HepG2 (cell line): Measurements from ENCODE around the gene ZKSCAN1. TPM values are rescaled to one million over a fixed set of nuclear protein-coding genes. Genes with fewer than 3 reads are reported as not detected.

ENCODE experiments used
- ASH2L ChIP-seq: fragments of 300-600, 200-600 bp; sonication (generic); IDR thresholded peaks from 2 replicates; pipeline ENCODE4 v1.7.0; 2017; ENCODE audit warnings: low read depth, mild to moderate bottlenecking, moderate library complexity, mixed read lengths, low read length; ENCODE audit not compliant: insufficient read length
- ELF4 ChIP-seq: sonication (generic); formaldehyde crosslinking; IDR thresholded peaks from 2 replicates; pipeline ENCODE4 v1.5.0; 2020; ENCODE audit warnings: missing genetic modification reagents, mild to moderate bottlenecking, moderate library complexity, borderline replicate concordance
- JUNB ChIP-seq: sonication (generic); formaldehyde crosslinking; IDR thresholded peaks from 2 replicates; pipeline ENCODE4 v1.8.0; 2022; ENCODE audit warnings: missing genetic modification reagents, mild to moderate bottlenecking, borderline replicate concordance
- MIER3 ChIP-seq: IDR thresholded peaks from 2 replicates; pipeline ENCODE4 v1.6.1; 2016; ENCODE audit warnings: missing compliant biosample characterization, borderline replicate concordance
- MTF1 ChIP-seq: sonication (generic); formaldehyde crosslinking; IDR thresholded peaks from 2 replicates; pipeline ENCODE4 v1.5.0; 2020; ENCODE audit warnings: missing genetic modification reagents
- NBN ChIP-seq: fragments of 450-650 bp; conservative IDR thresholded peaks from 2 replicates; pipeline ENCODE4 v1.6.1; 2017
- NFYC ChIP-seq: IDR thresholded peaks from 2 replicates; pipeline ENCODE4 v1.6.1; 2016; ENCODE audit warnings: missing genetic modification reagents, missing compliant biosample characterization
- PHF8 ChIP-seq: sonication (generic); formaldehyde crosslinking; IDR thresholded peaks from 2 replicates; pipeline ENCODE4 v1.5.0; 2020; ENCODE audit warnings: missing genetic modification reagents
- SP4 ChIP-seq: sonication (generic); formaldehyde crosslinking; IDR thresholded peaks from 2 replicates; pipeline ENCODE4 v1.8.1; 2023; ENCODE audit warnings: mild to moderate bottlenecking, missing genetic modification reagents
- ZFP90 ChIP-seq: sonication (generic); formaldehyde crosslinking; IDR thresholded peaks from 2 replicates; pipeline ENCODE4 v1.8.0; 2022; ENCODE audit warnings: missing genetic modification reagents, mild to moderate bottlenecking, inconsistent platforms, borderline replicate concordance
- ZNF180 ChIP-seq: sonication (generic); formaldehyde crosslinking; IDR thresholded peaks from 2 replicates; pipeline ENCODE4 v1.4.0; 2020; ENCODE audit warnings: low read depth, missing genetic modification reagents, borderline replicate concordance
- ZNF235 ChIP-seq: sonication (generic); formaldehyde crosslinking; IDR thresholded peaks from 2 replicates; pipeline ENCODE4 v1.8.1; 2023; ENCODE audit warnings: mild to moderate bottlenecking, missing genetic modification reagents, borderline replicate concordance
- ZNF510 ChIP-seq: sonication (generic); formaldehyde crosslinking; IDR thresholded peaks from 2 replicates; pipeline ENCODE4 v1.4.0; 2020; ENCODE audit warnings: low read depth, mild to moderate bottlenecking, missing genetic modification reagents
- ZNF549 ChIP-seq: sonication (generic); formaldehyde crosslinking; IDR thresholded peaks from 2 replicates; pipeline ENCODE4 v1.5.0; 2020; ENCODE audit warnings: missing genetic modification reagents
- ZNF564 ChIP-seq: sonication (generic); formaldehyde crosslinking; IDR thresholded peaks from 2 replicates; pipeline ENCODE4 v1.8.1; 2023; ENCODE audit warnings: mild to moderate bottlenecking, missing genetic modification reagents
- polyA plus RNA-seq, 8 experiments: library from polyadenylated mRNA; depleted of rRNA in 3 of 8; stranded (reverse) in 7 of 8; unstranded in 1 of 8; fragments of >200 nt; fragmentation: Illumina TruSeq in 4 of 8; extraction: Trizol in 4 of 8; gene quantifications; 2 replicates each; pipeline versions ENCODE4 v1.2.1 to v1.2.3, GENCODE V29; 2011 to 2016; ENCODE audit warnings: low read depth in 4 of 8, missing spikeins in 1 of 8, mixed read lengths in 1 of 8; ENCODE audit not compliant: insufficient read depth in 1 of 8
- total RNA-seq, 5 experiments: library from RNA; depleted of rRNA; stranded (reverse); fragments of >200 nt; fragmentation: Illumina TruSeq; extraction: Trizol; gene quantifications; 2 replicates each; pipeline ENCODE4 v1.2.3, GENCODE V29; 2016; ENCODE audit warnings: low read depth in 1 of 5
- TF ChIP-seq, protein P1 (sequence below): sonication (generic); formaldehyde crosslinking; IDR thresholded peaks from 2 replicates; pipeline ENCODE4 v1.5.1; 2020; ENCODE audit warnings: mild to moderate bottlenecking, missing genetic modification reagents, borderline replicate concordance
- TF ChIP-seq, protein P2 (sequence below), 2 experiments: sonication (generic) in 1 of 2; formaldehyde crosslinking in 1 of 2; IDR thresholded peaks; 2 replicates each; pipeline versions ENCODE4 v1.4.0 to v1.6.1; 2018 to 2020; ENCODE audit warnings: missing genetic modification reagents in 2 of 2, borderline replicate concordance in 1 of 2, low read depth in 1 of 2, mild to moderate bottlenecking in 1 of 2, missing biosample characterization in 1 of 2
- TF ChIP-seq, protein P3 (sequence below): sonication (generic); formaldehyde crosslinking; IDR thresholded peaks from 2 replicates; pipeline ENCODE4 v1.4.0; 2020; ENCODE audit warnings: missing genetic modification reagents, low read depth, mild to moderate bottlenecking, borderline replicate concordance

The ZKSCAN1 gene
- total and polyA plus RNA-seq, 2 of the 13 experiments (the other 11 are each of a cell fraction or from before 2014, with no cell fraction given), result 46.4 to 60.6 TPM

DNA sequence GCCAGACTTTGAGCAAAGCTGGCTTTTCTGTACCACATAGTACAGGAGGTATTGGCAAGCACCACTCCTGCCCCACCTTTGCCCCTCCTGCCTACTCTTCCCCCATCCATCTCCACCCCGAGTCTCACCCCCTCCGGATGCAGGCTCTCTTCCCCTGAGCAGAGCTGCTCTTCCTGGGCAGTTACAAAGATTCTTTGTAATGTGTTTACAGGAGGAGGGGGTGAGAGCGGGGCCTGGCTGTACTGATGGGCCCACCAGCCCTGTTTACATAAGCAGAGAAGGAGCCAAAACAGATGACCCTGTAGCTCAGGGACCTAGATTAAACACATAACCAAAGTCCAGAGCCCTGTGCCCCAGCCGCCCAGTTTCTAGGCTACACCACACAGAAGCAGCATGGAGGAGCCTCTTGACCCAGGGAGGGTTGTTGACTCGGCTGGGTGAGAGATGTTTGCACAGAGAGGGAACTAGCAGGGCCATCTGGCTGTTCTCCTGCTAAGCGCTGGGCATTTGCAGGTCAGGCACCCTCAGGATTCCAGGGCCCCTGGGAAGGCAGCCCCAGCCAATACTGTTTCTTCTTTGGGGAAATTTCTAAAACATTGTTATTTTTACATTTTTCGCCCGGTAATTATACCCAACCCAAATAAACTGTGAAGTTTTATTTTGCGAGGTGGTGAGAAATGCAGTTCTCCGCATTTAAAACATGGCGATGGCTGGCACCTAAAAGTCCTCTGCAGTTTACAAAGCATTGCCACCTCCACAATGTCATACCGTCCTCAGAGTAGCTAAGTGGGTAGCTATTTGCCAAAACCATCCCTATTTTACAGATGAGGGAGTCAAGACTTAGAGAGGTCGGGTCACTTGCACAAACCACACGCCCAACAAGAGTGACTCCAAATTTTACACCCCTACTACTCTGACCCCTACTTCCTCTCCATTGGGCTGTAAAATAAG is 11.4 kb upstream of the ZKSCAN1 start (continued):
- TF ChIP-seq, protein P1, sequence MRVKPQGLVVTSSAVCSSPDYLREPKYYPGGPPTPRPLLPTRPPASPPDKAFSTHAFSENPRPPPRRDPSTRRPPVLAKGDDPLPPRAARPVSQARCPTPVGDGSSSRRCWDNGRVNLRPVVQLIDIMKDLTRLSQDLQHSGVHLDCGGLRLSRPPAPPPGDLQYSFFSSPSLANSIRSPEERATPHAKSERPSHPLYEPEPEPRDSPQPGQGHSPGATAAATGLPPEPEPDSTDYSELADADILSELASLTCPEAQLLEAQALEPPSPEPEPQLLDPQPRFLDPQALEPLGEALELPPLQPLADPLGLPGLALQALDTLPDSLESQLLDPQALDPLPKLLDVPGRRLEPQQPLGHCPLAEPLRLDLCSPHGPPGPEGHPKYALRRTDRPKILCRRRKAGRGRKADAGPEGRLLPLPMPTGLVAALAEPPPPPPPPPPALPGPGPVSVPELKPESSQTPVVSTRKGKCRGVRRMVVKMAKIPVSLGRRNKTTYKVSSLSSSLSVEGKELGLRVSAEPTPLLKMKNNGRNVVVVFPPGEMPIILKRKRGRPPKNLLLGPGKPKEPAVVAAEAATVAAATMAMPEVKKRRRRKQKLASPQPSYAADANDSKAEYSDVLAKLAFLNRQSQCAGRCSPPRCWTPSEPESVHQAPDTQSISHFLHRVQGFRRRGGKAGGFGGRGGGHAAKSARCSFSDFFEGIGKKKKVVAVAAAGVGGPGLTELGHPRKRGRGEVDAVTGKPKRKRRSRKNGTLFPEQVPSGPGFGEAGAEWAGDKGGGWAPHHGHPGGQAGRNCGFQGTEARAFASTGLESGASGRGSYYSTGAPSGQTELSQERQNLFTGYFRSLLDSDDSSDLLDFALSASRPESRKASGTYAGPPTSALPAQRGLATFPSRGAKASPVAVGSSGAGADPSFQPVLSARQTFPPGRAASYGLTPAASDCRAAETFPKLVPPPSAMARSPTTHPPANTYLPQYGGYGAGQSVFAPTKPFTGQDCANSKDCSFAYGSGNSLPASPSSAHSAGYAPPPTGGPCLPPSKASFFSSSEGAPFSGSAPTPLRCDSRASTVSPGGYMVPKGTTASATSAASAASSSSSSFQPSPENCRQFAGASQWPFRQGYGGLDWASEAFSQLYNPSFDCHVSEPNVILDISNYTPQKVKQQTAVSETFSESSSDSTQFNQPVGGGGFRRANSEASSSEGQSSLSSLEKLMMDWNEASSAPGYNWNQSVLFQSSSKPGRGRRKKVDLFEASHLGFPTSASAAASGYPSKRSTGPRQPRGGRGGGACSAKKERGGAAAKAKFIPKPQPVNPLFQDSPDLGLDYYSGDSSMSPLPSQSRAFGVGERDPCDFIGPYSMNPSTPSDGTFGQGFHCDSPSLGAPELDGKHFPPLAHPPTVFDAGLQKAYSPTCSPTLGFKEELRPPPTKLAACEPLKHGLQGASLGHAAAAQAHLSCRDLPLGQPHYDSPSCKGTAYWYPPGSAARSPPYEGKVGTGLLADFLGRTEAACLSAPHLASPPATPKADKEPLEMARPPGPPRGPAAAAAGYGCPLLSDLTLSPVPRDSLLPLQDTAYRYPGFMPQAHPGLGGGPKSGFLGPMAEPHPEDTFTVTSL (CRISPR knock-in tag), result peak; percentile 94; the same call in 1 of the 2 replicates
- TF ChIP-seq SP4 (CRISPR knock-in tag), result no peak; the same call in 1 of the 2 replicates
- no peak for TF ChIP-seq ZNF235
- no peak for TF ChIP-seq ZNF549
- no peak for TF ChIP-seq NFYC (CRISPR knock-in tag)
- TF ChIP-seq, protein P2, sequence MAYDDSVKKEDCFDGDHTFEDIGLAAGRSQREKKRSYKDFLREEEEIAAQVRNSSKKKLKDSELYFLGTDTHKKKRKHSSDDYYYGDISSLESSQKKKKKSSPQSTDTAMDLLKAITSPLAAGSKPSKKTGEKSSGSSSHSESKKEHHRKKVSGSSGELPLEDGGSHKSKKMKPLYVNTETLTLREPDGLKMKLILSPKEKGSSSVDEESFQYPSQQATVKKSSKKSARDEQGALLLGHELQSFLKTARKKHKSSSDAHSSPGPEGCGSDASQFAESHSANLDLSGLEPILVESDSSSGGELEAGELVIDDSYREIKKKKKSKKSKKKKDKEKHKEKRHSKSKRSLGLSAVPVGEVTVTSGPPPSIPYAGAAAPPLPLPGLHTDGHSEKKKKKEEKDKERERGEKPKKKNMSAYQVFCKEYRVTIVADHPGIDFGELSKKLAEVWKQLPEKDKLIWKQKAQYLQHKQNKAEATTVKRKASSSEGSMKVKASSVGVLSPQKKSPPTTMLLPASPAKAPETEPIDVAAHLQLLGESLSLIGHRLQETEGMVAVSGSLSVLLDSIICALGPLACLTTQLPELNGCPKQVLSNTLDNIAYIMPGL (CRISPR knock-in tag; IDR thresholded peaks at IDR 0.05; ENCODE audit: borderline replicate concordance in 1 of 2, low read depth in 1 of 2), result peak in 1 of 2 experiments; percentile 44; a peak in 2 of 4 replicates
- TF ChIP-seq ZNF180 (CRISPR knock-in tag), result no peak
- TF ChIP-seq JUNB, result no peak; the same call in 1 of the 2 replicates
- TF ChIP-seq MTF1 (CRISPR knock-in tag), result no peak
- peak; percentile 79; the same call in 1 of the 2 replicates for TF ChIP-seq ELF4
- 0 out of 2 replicates have a peak, but pooled peaks have one; percentile 79 for TF ChIP-seq ZNF510 (CRISPR knock-in tag)
- peak; percentile 91 for TF ChIP-seq ASH2L
- peak; percentile 93; the same call in 1 of the 2 replicates for TF ChIP-seq MIER3 (CRISPR knock-in tag)
- TF ChIP-seq NBN, result no peak
- TF ChIP-seq ZFP90 (CRISPR knock-in tag), result no peak
- peak; percentile 58; the same call in 1 of the 2 replicates for TF ChIP-seq ZNF564 (CRISPR knock-in tag)
- TF ChIP-seq PHF8, result peak; percentile 42; the same call in 1 of the 2 replicates
- TF ChIP-seq, protein P3, sequence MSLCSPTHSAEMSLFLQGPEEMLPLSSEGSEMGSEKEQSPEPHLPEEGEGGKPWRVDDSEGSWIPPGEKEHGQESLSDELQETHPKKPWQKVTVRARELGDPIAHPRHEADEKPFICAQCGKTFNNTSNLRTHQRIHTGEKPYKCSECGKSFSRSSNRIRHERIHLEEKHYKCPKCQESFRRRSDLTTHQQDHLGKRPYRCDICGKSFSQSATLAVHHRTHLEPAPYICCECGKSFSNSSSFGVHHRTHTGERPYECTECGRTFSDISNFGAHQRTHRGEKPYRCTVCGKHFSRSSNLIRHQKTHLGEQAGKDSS, result 0 out of 2 replicates have a peak, but pooled peaks have one; percentile 53
